CD4-positive, alpha-beta T cell (primary cell): ENCODE measurements around the gene TAF11L14. TPM values are rescaled to one million over a fixed set of nuclear protein-coding genes. Genes with fewer than 3 reads are reported as not detected.
"Not testable (repeated sequence)": the region's sequence is repeated elsewhere in the genome, so short reads cannot be mapped to it uniquely, and the experiment has no call there.

Experiments
- ATAC-seq: fragments of 200-7000 bp; cut with Tn5 transposase; one replicate; pipeline ENCODE4 v1.10.0; 2022; ENCODE audit warnings: mild to moderate bottlenecking; ENCODE audit not compliant: poor library complexity
- CTCF ChIA-PET: fragments of 350-600 bp; sonication (Branson Sonifier 250); formaldehyde crosslinking; loops from one replicate; lab custom pipeline; 2021; ENCODE audit warnings: antibody characterized with exemption, inconsistent platforms; lab: Charles Lee
- POLR2A ChIA-PET: fragments of 350-600 bp; sonication (Branson Sonifier 250); formaldehyde crosslinking; loops from one replicate; lab custom pipeline; 2021; ENCODE audit warnings: antibody characterized with exemption, inconsistent platforms; lab: Charles Lee
- DNase-seq, 14 experiments: peaks; one replicate each; pipeline ENCODE4 v3.0.0-alpha.2; 2013 to 2020; ENCODE audit warnings: mixed read lengths in 2 of 14
- H3K27ac ChIP-seq, 2 donors: one replicate each; pipeline versions ENCODE4 v1.5.1 to v1.7.0; 2013; ENCODE audit warnings: low read length in 2 of 2, low read depth in 1 of 2, mild to moderate bottlenecking in 1 of 2
- H3K27me3 ChIP-seq, 2 experiments: 1 replicate in 1 of 2; 2 replicates in 1 of 2; pipeline versions ENCODE4 v1.6.1 to v1.7.0; 2013; ENCODE audit warnings: low read length in 2 of 2, control low read depth in 1 of 2, mild to moderate bottlenecking in 1 of 2, moderate library complexity in 1 of 2; ENCODE audit not compliant: insufficient read depth in 2 of 2, control insufficient read depth in 1 of 2
- H3K36me3 ChIP-seq: one replicate; pipeline ENCODE4 v1.6.1; 2013; ENCODE audit warnings: low read length, control low read depth; ENCODE audit not compliant: insufficient read depth
- H3K4me1 ChIP-seq: one replicate; pipeline ENCODE4 v1.6.1; 2013; ENCODE audit warnings: low read length, control low read depth; ENCODE audit not compliant: insufficient read depth
- H3K4me3 ChIP-seq: one replicate; pipeline ENCODE4 v1.5.1; 2013; ENCODE audit warnings: mild to moderate bottlenecking, low read length, moderate library complexity
- H3K9me3 ChIP-seq, 2 experiments: 1 replicate in 1 of 2; 2 replicates in 1 of 2; pipeline versions ENCODE4 v1.6.1 to v1.7.0; 2013; ENCODE audit warnings: low read length in 2 of 2, mild to moderate bottlenecking in 2 of 2, control low read depth in 1 of 2, moderate library complexity in 1 of 2; ENCODE audit not compliant: control insufficient read depth in 1 of 2, insufficient read depth in 1 of 2
- H3K27ac Mint-ChIP-seq: one replicate; pipeline ENCODE4 v1.8.0; 2020; ENCODE audit warnings: mixed read lengths
- H3K27me3 Mint-ChIP-seq: one replicate; pipeline ENCODE4 v1.8.0; 2021; ENCODE audit warnings: mixed read lengths
- H3K36me3 Mint-ChIP-seq: one replicate; pipeline ENCODE4 v1.8.0; 2021; ENCODE audit warnings: low read depth, mixed read lengths
- H3K4me1 Mint-ChIP-seq: one replicate; pipeline ENCODE4 v1.8.0; 2021; ENCODE audit warnings: low read depth, mixed read lengths
- H3K4me3 Mint-ChIP-seq: one replicate; pipeline ENCODE4 v1.8.0; 2020; ENCODE audit warnings: mild to moderate bottlenecking, mixed read lengths
- H3K9me3 Mint-ChIP-seq: one replicate; pipeline ENCODE4 v1.8.0; 2020; ENCODE audit warnings: mixed read lengths
- CTCF ChIP-seq: fragments of 200-600 bp; IDR thresholded peaks from one replicate; pipeline ENCODE4 v1.8.0; 2022; ENCODE audit warnings: antibody characterized with exemption, mild to moderate bottlenecking
- intact Hi-C, 2 experiments: fragments of 100-400 bp; cut with DNase I in 1 of 2; cut with micrococcal nuclease in 1 of 2; formaldehyde crosslinking; loops; one replicate each; pipeline versions ENCODE4 v1.15.1 to v1.9.0; 2023 to 2025; cut with DNase I, micrococcal nuclease
- total RNA-seq, 174 experiments: library from RNA in 2 of 174; stranded (reverse) in 2 of 174; gene quantifications; one replicate each; pipeline ENCODE4 v1.2.3 and lab custom pipeline; 2021 to 2026

TAF11L14 gene
- total RNA-seq, 2 experiments from 2014 or later = not detected

- CTCF ChIA-PET, H3K27ac ChIP-seq, H3K4me1 ChIP-seq, H3K36me3 ChIP-seq, H3K4me3 ChIP-seq, H3K4me3 Mint-ChIP-seq, intact Hi-C loops, H3K27me3 Mint-ChIP-seq, DNase-seq, H3K27me3 ChIP-seq, H3K27ac Mint-ChIP-seq, H3K36me3 Mint-ChIP-seq, H3K4me1 Mint-ChIP-seq, POLR2A ChIA-PET, ATAC-seq: not testable (repeated sequence)
- H3K9me3 ChIP-seq = peaks cover 0 to 20% of the 10 kb centered on the region in 2 experiments
- H3K9me3 Mint-ChIP-seq = peaks cover 20% of the 10 kb centered on the region
These were observed 21.0 kb downstream of the TAF11L14 start for GRCh38 chr5:17655201-17655759.

- Mint-ChIP-seq H3K4me1 (no peaks in the 10 kb centered on the region), H3K27ac (no peak overlapping the region), H3K9me3 (peaks cover 17% of the 10 kb centered on the region), H3K36me3 (no peaks in the 10 kb centered on the region), H3K27me3 (no peaks in the 10 kb centered on the region), H3K4me3 (no peak overlapping the region)
- intact Hi-C loops = no loop called here
- CTCF ChIA-PET = no interaction called here
- DNase-seq (no peak), ATAC-seq (no peak)
- POLR2A ChIA-PET = no interaction called here
- no peaks in the 10 kb centered on the region for H3K27me3 ChIP-seq
- H3K4me3 ChIP-seq = no peak overlapping the region
- no peak for TF ChIP-seq CTCF
- H3K36me3 ChIP-seq = no peaks in the 10 kb centered on the region
- H3K27ac ChIP-seq = no peak overlapping the region
- no peaks in the 10 kb centered on the region for H3K4me1 ChIP-seq
- peaks cover 0 to 23% of the 10 kb centered on the region in 2 experiments for H3K9me3 ChIP-seq
These were observed 21.7 kb downstream of the TAF11L14 start for GRCh38 chr5:17655921-17656320.

DNA sequence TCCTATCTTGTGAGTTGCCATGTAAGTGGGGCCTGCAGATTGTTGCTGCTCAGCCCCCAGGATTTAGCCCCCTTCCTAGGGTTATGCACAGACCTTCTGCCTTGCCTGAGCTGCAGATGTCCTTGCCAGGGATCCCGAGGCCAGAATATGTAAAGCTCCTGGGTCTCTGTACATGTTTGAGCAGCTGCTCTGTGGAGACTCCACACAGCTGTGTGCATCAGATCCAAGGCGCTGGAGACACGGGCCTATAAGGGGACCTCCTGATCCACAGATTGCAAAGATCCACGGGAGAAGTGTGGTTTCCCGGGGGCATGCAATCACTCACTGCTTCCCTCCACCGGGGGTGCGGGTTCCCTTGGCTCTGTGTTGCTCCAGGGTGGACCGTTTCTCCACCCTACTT, 28.9 kb downstream of the TAF11L14 start:
- intact Hi-C loops = no loop called here
- no peaks in the 10 kb centered on the region for H3K4me1 ChIP-seq
- H3K36me3 Mint-ChIP-seq = no peaks in the 10 kb centered on the region
- no peaks in the 10 kb centered on the region for H3K27me3 ChIP-seq
- H3K27ac Mint-ChIP-seq = no peak overlapping the region
- H3K4me1 Mint-ChIP-seq = no peaks in the 10 kb centered on the region
- DNase-seq (no peak), ATAC-seq (no peak)
- TF ChIP-seq CTCF = no peak
- H3K9me3 ChIP-seq = peaks cover 0 to 19% of the 10 kb centered on the region in 2 experiments
- H3K9me3 Mint-ChIP-seq = peaks cover 12% of the 10 kb centered on the region
- H3K4me3 Mint-ChIP-seq = no peak overlapping the region
- no peak overlapping the region for H3K4me3 ChIP-seq
- ChIA-PET POLR2A (no interaction called here), CTCF (no interaction called here)
- no peak overlapping the region for H3K27ac ChIP-seq
- no peaks in the 10 kb centered on the region for H3K27me3 Mint-ChIP-seq
- H3K36me3 ChIP-seq = no peaks in the 10 kb centered on the region

GRCh38 chr5:17665836-17666235, 31.6 kb downstream of the TAF11L14 start:
- POLR2A ChIA-PET = no interaction called here
- no peak overlapping the region for H3K4me3 Mint-ChIP-seq

More at GRCh38 chr5:17665836-17666235, 31.6 kb downstream of the TAF11L14 start:
- DNase-seq (no peak), ATAC-seq (no peak)
- Histone ChIP-seq H3K9me3 (peaks cover 0 to 29% of the 10 kb centered on the region in 2 experiments), H3K27ac (no peak overlapping the region), H3K4me1 (no peaks in the 10 kb centered on the region), H3K36me3 (no peaks in the 10 kb centered on the region), H3K27me3 (no peaks in the 10 kb centered on the region), H3K4me3 (no peak overlapping the region)
- no peaks in the 10 kb centered on the region for H3K36me3 Mint-ChIP-seq
- H3K9me3 Mint-ChIP-seq = peaks cover 8% of the 10 kb centered on the region
- no peak overlapping the region for H3K27ac Mint-ChIP-seq
- no peaks in the 10 kb centered on the region for H3K27me3 Mint-ChIP-seq
- TF ChIP-seq CTCF = no peak
- CTCF ChIA-PET = no interaction called here
- H3K4me1 Mint-ChIP-seq = no peaks in the 10 kb centered on the region
- intact Hi-C loops = no loop called here
